CD4-positive, alpha-beta T cell treated with Interleukin-2 at 100 ng/mL for 4 hours (primary cell): ENCODE data around the gene LDLRAP1.

Source experiments
- DNase-seq: peaks from one replicate; pipeline ENCODE4 v3.0.0-alpha.2; 2020; ENCODE audit warnings: low spot score

LDLRAP1 gene

GRCh38 chr1:25562928-25563283 lies 19.5 kb downstream of the LDLRAP1 start:
- DNase-seq = no peak

- DNase-seq = no peak
Measured at GRCh38 chr1:25563330-25564215, 20.2 kb downstream of the LDLRAP1 start.

DNA sequence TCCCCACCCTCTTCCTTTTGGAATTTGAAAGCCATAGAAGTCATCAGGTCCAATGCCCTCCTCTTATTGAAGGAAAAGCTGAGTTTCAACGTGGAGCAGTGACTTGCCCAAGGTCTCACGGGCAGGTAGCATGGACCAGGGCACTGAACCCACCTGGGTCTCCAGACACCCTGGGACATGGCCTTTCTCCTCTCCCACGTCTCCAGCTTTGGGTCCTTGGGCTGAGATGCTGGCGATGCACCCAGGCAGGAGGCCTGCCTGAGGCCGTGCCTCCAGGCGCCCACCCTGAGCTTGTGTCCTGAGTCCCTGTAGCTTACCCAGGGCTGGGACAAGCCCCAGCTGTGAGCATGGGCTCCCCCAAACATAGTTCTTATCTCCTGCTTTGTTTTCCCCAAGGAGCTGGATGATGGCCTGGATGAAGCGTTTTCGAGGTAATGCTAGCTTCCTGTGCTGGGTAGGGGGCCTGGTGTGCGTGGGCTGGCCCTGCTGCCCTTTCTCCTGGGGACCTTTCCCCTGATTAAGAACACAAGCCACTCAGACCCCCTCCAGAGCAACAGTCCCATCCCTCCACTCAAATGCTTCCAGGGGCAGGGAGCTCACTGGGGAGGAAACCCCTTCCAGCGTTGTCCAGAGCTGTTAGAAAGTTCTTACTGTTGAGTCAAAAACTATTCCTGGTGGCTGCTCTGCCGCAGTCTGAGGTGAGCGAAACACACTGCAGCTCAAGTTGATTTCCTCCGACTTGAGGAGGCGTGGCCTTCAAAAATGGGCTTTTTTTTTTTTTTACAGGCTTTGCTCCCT lies 21.6 kb downstream of the LDLRAP1 start:
- peak; percentile 46 for DNase-seq

DNA sequence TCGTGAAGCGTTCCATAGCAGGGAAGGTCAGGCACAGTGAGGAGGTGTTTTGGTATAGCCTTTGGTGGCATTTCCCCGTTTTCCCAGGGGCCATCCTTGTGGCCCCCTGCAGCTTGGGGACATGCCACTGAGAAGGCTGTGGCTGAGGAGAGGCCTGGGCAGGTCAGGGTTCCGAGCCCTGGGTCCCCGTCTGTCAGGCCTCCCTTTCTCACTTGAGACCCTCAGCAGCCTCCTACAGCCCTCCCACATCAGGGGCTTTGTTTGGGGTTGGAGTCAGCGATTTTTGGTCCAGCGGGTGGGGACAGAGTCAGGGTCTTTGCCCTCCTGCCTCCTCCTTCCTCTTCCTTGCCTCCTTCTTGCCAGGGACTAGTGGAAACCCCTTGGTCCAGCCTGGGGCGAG lies 22.2 kb downstream of the LDLRAP1 start:
- DNase-seq = no peak

GRCh38 chr1:25566176-25566729 lies 22.8 kb downstream of the LDLRAP1 start:
- no peak for DNase-seq

DNA sequence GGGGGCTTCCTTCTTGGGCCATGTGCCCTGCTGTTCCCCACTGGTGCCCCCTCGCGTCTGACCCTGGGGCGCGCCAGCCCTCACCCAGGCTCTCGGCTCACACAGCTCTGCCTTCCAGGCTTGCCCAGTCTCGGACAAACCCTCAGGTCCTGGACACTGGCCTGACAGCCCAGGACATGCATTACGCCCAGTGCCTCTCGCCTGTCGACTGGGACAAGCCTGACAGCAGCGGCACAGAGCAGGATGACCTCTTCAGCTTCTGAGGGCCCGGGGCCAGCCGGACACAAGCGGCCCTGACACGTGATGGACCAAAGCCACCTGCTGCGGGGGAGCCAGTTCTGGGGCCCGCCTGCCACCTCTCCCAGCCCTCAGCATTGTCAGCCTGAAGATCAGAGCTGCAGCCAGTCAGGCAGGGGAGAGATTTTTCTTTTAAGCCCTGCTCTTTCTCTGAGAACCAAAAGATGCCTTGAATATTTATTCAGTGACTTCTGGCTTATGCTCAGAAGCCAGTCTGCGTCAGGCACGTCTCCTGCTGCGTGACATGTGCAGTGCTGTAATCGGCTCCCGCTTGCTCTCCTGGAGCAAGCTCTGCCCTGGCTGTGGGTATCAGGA lies 23.4 kb downstream of the LDLRAP1 start:
- DNase-seq = no peak

GRCh38 chr1:25567710-25568089 lies 24.3 kb downstream of the LDLRAP1 start:
- DNase-seq = no peak

- DNase-seq = no peak
Measured at GRCh38 chr1:25568090-25568833, 24.9 kb downstream of the LDLRAP1 start.

DNA sequence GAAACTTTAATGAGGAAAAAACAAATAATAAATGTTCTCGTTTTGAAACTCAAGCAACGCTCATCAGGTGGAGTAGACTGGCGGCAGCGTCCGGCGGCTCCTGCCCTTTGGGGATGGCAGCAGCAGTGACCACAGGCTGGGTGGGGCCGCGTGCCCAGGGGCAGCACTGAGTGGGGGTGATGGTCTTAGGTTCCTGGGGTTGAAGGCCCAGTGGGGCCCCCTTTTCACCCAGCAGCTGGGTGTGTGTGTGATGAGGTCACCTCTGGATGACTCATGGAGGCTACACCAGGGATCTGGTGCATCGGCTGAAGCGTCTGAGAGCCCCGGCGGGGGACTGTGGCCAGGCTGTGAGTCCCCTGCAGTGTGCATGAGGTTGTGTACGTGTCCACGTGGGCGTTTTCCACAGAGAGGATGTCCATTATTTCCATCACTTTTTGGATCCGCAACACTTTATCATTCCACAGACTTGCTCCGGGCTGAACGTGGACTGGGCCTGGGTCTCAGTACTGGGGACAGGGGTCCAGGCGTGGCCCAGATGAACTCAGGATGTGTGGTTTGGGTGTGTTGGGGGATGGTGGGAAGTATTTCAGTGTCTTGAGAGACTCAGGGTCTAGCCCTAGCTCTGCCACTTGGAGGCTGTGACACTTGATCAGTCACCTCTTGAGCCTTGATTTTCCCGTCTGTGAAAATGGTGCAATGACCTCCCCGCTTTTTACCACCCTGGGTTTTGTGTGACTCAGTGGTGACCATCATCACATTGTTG lies 25.6 kb downstream of the LDLRAP1 start:
- no peak for DNase-seq

- DNase-seq = no peak
Measured at GRCh38 chr1:25569597-25570396, 26.4 kb downstream of the LDLRAP1 start.

GRCh38 chr1:25570798-25571521 lies 27.6 kb downstream of the LDLRAP1 start:
- no peak for DNase-seq

DNA sequence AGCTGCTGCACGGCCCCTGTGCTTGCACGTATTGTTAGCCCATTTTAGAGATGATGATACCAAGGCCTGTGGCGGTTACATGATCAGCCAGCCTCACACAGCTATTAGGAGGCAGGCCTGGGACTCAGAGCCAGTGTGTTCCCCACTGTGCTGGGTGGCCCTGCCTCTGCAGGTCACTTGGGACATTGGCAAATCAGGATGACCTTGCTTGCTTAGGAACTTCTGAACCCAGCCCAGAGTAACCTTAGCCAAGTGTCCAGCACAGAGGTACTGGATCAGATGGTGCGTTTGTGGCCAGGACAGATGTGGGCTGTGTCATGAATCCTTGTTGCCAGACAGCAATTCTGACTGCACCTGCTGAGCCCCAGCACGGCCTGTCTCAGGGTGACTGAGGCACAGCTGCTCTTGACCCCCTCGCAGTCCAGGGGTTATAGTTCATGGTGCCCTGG lies 28.1 kb downstream of the LDLRAP1 start:
- no peak for DNase-seq

DNA sequence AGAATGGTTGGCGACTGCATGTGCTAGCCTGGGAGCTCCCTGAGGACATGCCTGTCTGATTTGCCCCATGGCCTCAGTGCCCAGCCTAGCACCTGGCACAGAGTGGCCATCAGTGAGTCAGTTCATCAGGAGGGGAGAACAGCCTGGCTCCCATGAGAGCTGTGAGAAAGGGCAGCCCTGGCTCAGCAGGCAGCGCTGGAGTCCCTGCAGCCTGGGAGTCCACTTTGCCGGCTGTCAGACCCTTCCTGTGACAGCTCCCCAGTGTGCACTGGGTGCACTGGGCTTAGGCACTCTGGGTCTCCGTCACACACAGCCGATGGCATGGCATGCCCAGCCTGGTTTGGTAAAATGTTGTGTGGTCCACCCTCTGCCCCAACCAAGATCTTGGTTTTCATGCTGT lies 28.7 kb downstream of the LDLRAP1 start:
- no peak for DNase-seq

GRCh38 chr1:25572708-25573590 lies 29.5 kb downstream of the LDLRAP1 start:
- peak; percentile 42 for DNase-seq

GRCh38 chr1:25573591-25573930 lies 30.2 kb downstream of the LDLRAP1 start:
- DNase-seq = no peak

DNA sequence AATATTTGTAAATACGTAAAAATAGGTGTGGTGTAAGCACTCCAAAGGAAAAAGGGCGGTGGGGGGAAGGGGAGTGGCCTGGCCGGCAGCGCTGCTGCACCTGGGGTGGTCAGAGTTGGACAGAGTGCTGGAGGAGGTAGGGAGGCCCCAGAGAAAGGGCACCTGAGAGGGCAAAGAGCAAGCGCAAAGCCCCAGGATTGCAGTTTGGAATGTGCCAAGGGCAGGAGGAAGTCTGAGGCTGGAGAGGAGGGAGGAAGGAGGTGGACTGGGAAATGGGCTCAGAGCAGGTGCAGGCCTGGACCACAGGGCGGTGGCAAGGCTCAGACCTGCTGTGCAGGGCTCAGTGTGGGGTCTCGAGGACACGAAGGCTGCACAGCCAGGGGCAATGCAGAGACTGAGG lies 30.6 kb downstream of the LDLRAP1 start:
- DNase-seq = no peak

DNA sequence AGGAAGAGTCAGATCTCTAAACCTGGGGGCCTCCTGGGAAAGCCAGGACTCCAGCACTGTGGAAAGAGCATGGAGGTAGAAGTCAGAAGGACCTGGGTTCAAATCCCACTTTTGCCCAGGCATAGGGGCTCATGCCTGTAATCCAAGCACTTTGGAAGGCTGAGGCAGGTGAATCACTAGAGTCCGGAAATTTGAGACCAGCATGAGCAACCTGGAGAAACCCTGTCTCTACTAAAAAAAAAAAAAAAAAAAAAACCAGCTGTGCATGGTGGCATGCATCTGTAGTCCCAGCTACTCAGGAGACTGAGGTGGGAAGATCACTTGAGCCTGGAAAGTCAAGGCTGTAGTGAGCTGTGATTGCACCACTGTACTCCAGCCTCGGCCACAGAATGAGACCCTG lies 31.8 kb downstream of the LDLRAP1 start:
- no peak for DNase-seq

DNA sequence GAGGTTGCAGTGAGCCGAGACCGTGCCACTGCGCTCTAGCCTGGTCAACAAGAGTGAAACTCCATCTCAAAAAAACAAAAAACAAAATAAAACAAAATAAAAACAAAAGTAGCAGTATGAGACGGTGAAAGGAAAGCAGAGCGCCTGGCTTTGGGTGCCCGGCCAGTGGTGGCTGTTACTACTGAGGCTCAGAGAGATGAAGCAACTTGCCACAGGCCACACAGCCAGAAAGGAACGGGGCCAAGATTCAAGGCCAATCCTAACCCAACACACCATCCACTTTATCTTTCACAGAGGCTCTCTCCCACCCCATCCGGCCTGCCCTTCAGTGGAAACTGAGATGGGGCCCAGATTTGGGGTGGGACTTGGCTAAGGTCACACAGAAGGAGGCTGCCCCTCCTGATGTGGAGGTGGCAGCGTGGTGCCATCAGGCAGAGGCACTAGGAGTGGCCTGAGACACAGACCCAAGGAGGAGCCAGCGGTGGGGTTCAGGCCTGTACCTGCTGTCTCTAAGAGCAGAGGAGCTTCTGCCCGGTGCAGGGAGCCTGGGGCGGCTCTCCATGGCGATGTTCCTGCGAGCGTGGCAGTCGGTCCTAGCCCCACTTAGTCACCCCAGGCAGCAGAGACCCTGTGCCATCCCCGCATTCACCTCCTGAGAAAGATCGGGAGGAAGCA lies 33.2 kb downstream of the LDLRAP1 start:
- no peak for DNase-seq
